Prostate gland (tissue), 2 donors: ENCODE results near the gene SGCA. TPM values are rescaled to one million over a fixed set of nuclear protein-coding genes. Genes with fewer than 3 reads are reported as not detected.

ENCODE experiments used
- DNase-seq: peaks from one replicate; pipeline ENCODE4 v3.0.0-alpha.2; 2019; ENCODE audit warnings: low spot score
- H3K27ac ChIP-seq, 2 donors: fragments of 200-600 bp; sonication (generic); 2 replicates each; pipeline ENCODE4 v1.5.1; 2017 to 2019
- H3K27me3 ChIP-seq: fragments of 200-600 bp; sonication (generic); replicated peaks from 2 replicates; pipeline ENCODE4 v1.5.1; 2019; ENCODE audit not compliant: insufficient read depth
- H3K36me3 ChIP-seq, 2 donors: fragments of 200-600 bp; sonication (generic); 1 replicate in 1 of 2; 2 replicates in 1 of 2; pipeline versions ENCODE4 v1.5.1 to v1.8.1; 2017 to 2019
- H3K4me1 ChIP-seq: fragments of 200-600 bp; sonication (generic); replicated peaks from 2 replicates; pipeline ENCODE4 v1.5.1; 2019
- H3K4me3 ChIP-seq, 2 donors: fragments of 200-600 bp; sonication (generic); 2 replicates each; pipeline ENCODE4 v1.5.1; 2017 to 2019
- H3K9me3 ChIP-seq: fragments of 200-600 bp; sonication (generic); 2 replicates; pipeline ENCODE4 v1.5.1; 2017
- CTCF ChIP-seq, 4 experiments: fragments of 200-600 bp in 2 of 4; fragments of 450-650 bp in 2 of 4; sonication (generic) in 2 of 4; IDR thresholded peaks; 1 replicate in 3 of 4; 2 replicates in 1 of 4; pipeline ENCODE4 v1.5.1; 2016 to 2019; ENCODE audit warnings: antibody characterized with exemption in 4 of 4, mild to moderate bottlenecking in 2 of 4, moderate library complexity in 2 of 4
- POLR2A ChIP-seq: fragments of 450-650 bp; IDR thresholded peaks from one replicate; pipeline ENCODE4 v1.6.1; 2016; ENCODE audit warnings: antibody characterized with exemption, mild to moderate bottlenecking
- POLR2AphosphoS5 ChIP-seq: sonication (generic); formaldehyde crosslinking; IDR thresholded peaks from one replicate; pipeline ENCODE4 v1.6.1; 2017; ENCODE audit warnings: antibody characterized with exemption
- WGBS: methylation state at CpG from one replicate; pipeline ENCODE4 v1.1.5; 2018; 5-methylcytosine and 5-hydroxymethylcytosine counted together
- intact Hi-C: fragments of 100-400 bp; cut with DNase I; formaldehyde crosslinking; loops from one replicate; pipeline ENCODE4 v1.14.2; 2022
- total RNA-seq, 2 donors: library from RNA; depleted of rRNA; stranded (reverse); fragments of >200 nt; gene quantifications; one replicate each; pipeline ENCODE4 v1.1.0, GENCODE V29; 2016

Gene SGCA
- total RNA-seq, 2 donors from 2014 or later = 13.9 to 19.4 TPM

DNA sequence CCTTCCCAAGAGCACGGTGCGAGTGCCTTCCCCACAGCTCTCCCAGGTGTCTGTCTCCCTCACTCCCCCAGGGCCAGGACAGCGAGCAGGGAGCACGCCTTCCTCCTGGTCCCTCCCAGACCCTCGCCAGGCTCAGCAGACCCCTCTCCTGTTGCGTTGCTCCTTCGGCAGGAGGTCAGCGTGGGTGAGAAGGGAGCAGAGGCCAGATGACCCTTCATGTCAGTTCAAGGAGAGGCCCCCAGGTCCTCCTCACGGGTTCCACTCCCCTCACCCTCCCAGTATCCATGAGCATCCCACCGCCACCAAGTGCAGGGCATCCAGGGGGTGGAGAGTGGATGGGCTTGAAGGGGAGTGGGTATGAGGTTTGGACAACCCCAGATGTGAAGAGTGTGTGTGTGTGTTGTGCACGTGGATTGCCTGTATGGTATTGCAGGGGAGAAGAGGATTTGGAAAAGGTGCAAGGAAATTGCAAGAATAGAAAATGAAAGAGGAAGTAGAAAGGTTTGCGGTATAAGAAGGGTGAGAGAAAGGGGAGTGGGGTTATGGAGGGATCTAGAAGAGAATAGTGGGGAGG, 17.7 kb downstream of the SGCA start:
- Histone ChIP-seq H3K4me1 (peaks cover 3% of the 10 kb centered on the region), H3K4me3 (no peak overlapping the region)
- WGBS = 67% methylated on average over 12 of the region's 12 CpGs

GRCh38 chr17:50184064-50184463, 18.3 kb downstream of the SGCA start:
- Histone ChIP-seq H3K36me3 (peaks cover 0 to 6% of the 10 kb centered on the region in 2 donors), H3K4me1 (no peaks in the 10 kb centered on the region), H3K9me3 (no peaks in the 10 kb centered on the region), H3K27me3 (no peaks in the 10 kb centered on the region), H3K27ac (peak overlapping the region; percentile 20 to 35), H3K4me3 (no peak overlapping the region)
- intact Hi-C loops = no loop called here
- TF ChIP-seq POLR2A = no peak
- WGBS = 52% methylated on average over 8 of the region's 8 CpGs
- no peak for DNase-seq

More for the DNA sequence above, 17.7 kb downstream of the SGCA start:
- intact Hi-C loops = no loop called here
- no peaks in the 10 kb centered on the region for H3K27me3 ChIP-seq
- peaks cover 0 to 4% of the 10 kb centered on the region in 2 donors for H3K36me3 ChIP-seq
- H3K9me3 ChIP-seq = no peaks in the 10 kb centered on the region
- peak overlapping the region; percentile 20 to 35 for H3K27ac ChIP-seq
- TF ChIP-seq POLR2A (no peak), CTCF (IDR thresholded peaks at IDR 0.05) (no peak), POLR2AphosphoS5 (no peak)
- no peak for DNase-seq

- H3K27ac ChIP-seq = peak overlapping the region; percentile 35 to 50
- DNase-seq = no peak
- TF ChIP-seq CTCF (IDR thresholded peaks at IDR 0.05) (no peak), POLR2AphosphoS5 (no peak), POLR2A (no peak)
- intact Hi-C loops = no loop called here
- 47% methylated on average over 19 of the region's 19 CpGs for WGBS
- H3K4me3 ChIP-seq = no peak overlapping the region
- no peaks in the 10 kb centered on the region for H3K4me1 ChIP-seq
- no peaks in the 10 kb centered on the region for H3K9me3 ChIP-seq
- H3K27me3 ChIP-seq = no peaks in the 10 kb centered on the region
- peaks cover 0 to 6% of the 10 kb centered on the region in 2 donors for H3K36me3 ChIP-seq
These were observed 19.0 kb downstream of the SGCA start for GRCh38 chr17:50184611-50185398.

DNA sequence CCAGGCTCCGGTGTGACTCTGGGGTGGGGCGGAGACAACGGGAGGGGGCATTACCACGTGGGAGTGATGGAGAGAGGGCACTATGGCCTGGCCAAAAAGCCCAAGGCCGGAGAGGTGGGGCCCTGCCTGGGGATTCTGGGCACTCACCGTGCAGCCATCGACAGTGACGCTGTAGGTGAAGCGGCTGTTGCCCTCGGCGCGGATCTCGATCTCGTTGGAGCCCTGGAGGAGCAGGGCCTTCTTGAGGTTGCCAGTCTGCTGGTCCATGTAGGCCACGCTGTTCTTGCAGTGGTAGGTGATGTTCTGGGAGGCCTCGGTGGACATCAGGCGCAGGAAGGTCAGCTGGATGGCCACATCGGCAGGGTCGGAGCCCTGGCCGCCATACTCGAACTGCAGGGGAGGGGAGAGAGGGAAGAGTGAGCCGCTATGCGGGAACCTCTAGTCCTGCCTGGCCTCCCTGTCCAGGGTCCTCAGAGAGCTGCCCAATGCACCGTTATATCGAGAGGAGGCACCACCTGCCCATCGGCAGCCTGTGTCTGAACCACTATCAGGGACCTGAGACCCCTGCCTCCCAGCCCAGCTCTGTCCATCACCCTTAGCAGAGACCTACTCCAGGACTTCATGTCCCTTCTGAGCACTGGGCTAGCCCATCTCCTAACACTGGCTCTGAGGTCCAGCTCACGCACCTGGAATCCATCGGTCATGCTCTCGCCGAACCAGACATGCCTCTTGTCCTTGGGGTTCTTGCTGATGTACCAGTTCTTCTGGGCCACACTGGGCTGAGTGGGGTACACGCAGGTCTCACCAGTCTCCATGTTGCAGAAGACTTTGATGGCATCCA, 20.0 kb downstream of the SGCA start:
- H3K27me3 ChIP-seq = no peaks in the 10 kb centered on the region
- no peak overlapping the region for H3K27ac ChIP-seq
- H3K9me3 ChIP-seq = no peaks in the 10 kb centered on the region
- intact Hi-C loops = no loop called here
- 76% methylated on average over 31 of the region's 31 CpGs for WGBS
- TF ChIP-seq CTCF (IDR thresholded peaks at IDR 0.05) (no peak), POLR2A (no peak), POLR2AphosphoS5 (no peak)
- H3K4me3 ChIP-seq = no peak overlapping the region
- H3K4me1 ChIP-seq = no peaks in the 10 kb centered on the region
- peaks cover 0 to 6% of the 10 kb centered on the region in 2 donors for H3K36me3 ChIP-seq
- DNase-seq = no peak
